ENCODE measurements around the gene SNRPB2. TPM values are rescaled to one million over a fixed set of nuclear protein-coding genes. Genes with fewer than 3 reads are reported as not detected.

Gene SNRPB2
- total and polyA plus RNA-seq, 2 donors (not counting 3 experiments of a cell fraction or from before 2014, with no cell fraction given): 43.7 to 76.0 TPM

GRCh38 chr20:16744178-16744807 lies 14.5 kb downstream of the SNRPB2 start:
- H3K4me2 ChIP-seq (ENCODE audit: insufficient read depth, low read length): no peak overlapping the region
- H3K9me3 ChIP-seq (replicated peaks; ENCODE audit: control insufficient read depth, insufficient read depth, low read length): no peaks in the 10 kb centered on the region
- no peak overlapping the region for H3K27ac ChIP-seq (ENCODE audit: insufficient read depth, low read depth, low read length)
- DNase-seq (ENCODE audit: low read depth, low spot score): no peak
- no peak overlapping the region for H2AFZ ChIP-seq (ENCODE audit: low read depth, low read length)
- no peaks in the 10 kb centered on the region for H3K4me1 ChIP-seq (ENCODE audit: control insufficient read depth, extremely low read depth, insufficient read depth, low read length)
- peaks cover 0 to 4% of the 10 kb centered on the region in 2 experiments for H3K27me3 ChIP-seq (ENCODE audit: control insufficient read depth in 2 of 2, insufficient read depth in 2 of 2, low read length in 2 of 2)
- H3K36me3 ChIP-seq (ENCODE audit: control insufficient read depth in 2 of 2, extremely low read depth in 1 of 2, insufficient read depth in 2 of 2, low read length in 2 of 2): peaks cover under 1 to 2% of the 10 kb centered on the region in 2 experiments
- no peaks in the 10 kb centered on the region for H3K9me1 ChIP-seq (replicated peaks; ENCODE audit: control insufficient read depth, extremely low read depth, insufficient read depth, low read length)
- intact Hi-C loops (cut with micrococcal nuclease) (no loop called here), dilution Hi-C loops (cut with MboI; ENCODE audit: extremely low pct_ligation_motif_present, low sequenced_read_pairs) (no loop called here)
- FAIRE-seq: no peak
- H4K20me1 ChIP-seq (replicated peaks; ENCODE audit: control insufficient read depth, extremely low read depth, insufficient read depth, low read length): no peaks in the 10 kb centered on the region
- H3K9ac ChIP-seq (replicated peaks; ENCODE audit: extremely low read depth, insufficient read depth, low read length): no peak overlapping the region
- POLR2A ChIA-PET: no interaction called here
- H3K79me2 ChIP-seq (ENCODE audit: control insufficient read depth, insufficient read depth, low read length): no peaks in the 10 kb centered on the region
- CTCF ChIA-PET: no interaction called here
- no peak for TF ChIP-seq POLR2A (IDR thresholded peaks at IDR 0.05; ENCODE audit: low read depth, low read length)
- TF ChIP-seq GATA2 (IDR thresholded peaks at IDR 0.05; ENCODE audit: insufficient read depth, insufficient read length, low read depth, low read length): no peak
- TF ChIP-seq FOS (IDR thresholded peaks at IDR 0.05; ENCODE audit: borderline replicate concordance, insufficient read depth, low read length): no peak
- TF ChIP-seq MYC (IDR thresholded peaks at IDR 0.05; ENCODE audit: low read depth, low read length): no peak
- no peak for TF ChIP-seq EZH2 (IDR thresholded peaks at IDR 0.05; ENCODE audit: borderline replicate concordance, low read depth, low read length, severe bottlenecking)
- TF ChIP-seq JUN (IDR thresholded peaks at IDR 0.05; ENCODE audit: borderline replicate concordance, insufficient read depth, insufficient read length, low read depth): no peak
- TF ChIP-seq CTCF (IDR thresholded peaks at IDR 0.05; ENCODE audit: extremely low read depth in 1 of 2, insufficient read depth in 1 of 2, low read depth in 1 of 2, low read length in 2 of 2): no peak
- no peak for TF ChIP-seq MAX (IDR thresholded peaks at IDR 0.05; ENCODE audit: insufficient read depth, insufficient read length)
- no peak overlapping the region for H3K4me3 ChIP-seq (replicated peaks in 1 of 3; ENCODE audit: insufficient read depth in 1 of 3, low read depth in 1 of 3, low read length in 3 of 3)
- BruUV-seq (replicated peaks): no TSS peak
